Frontal cortex (tissue), 4 donors: ENCODE results near the gene CXCL13. TPM values are rescaled to one million over a fixed set of nuclear protein-coding genes. Genes with fewer than 3 reads are reported as not detected.
"Not testable (repeated sequence)": the region's sequence is repeated elsewhere in the genome, so short reads cannot be mapped to it uniquely, and the experiment has no call there.

ENCODE experiments used
- DNase-seq, 2 donors: peaks; one replicate each; pipeline ENCODE4 v3.0.0; 2012; ENCODE audit warnings: low spot score in 2 of 2
- FAIRE-seq: peaks from 2 replicates; lab custom pipeline; 2012; peaks lifted over from hg19 to GRCh38; lab: Jason Lieb, UNC
- total RNA-seq: library from RNA; depleted of rRNA; stranded (reverse); fragments of >200 nt; gene quantifications from one replicate; pipeline ENCODE4 v1.2.3, GENCODE V29; 2014
- donor health status: control.
- donor health status: control.
- donor health status: control.

Gene CXCL13, protein sequence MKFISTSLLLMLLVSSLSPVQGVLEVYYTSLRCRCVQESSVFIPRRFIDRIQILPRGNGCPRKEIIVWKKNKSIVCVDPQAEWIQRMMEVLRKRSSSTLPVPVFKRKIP
- total RNA-seq = not detected

DNA sequence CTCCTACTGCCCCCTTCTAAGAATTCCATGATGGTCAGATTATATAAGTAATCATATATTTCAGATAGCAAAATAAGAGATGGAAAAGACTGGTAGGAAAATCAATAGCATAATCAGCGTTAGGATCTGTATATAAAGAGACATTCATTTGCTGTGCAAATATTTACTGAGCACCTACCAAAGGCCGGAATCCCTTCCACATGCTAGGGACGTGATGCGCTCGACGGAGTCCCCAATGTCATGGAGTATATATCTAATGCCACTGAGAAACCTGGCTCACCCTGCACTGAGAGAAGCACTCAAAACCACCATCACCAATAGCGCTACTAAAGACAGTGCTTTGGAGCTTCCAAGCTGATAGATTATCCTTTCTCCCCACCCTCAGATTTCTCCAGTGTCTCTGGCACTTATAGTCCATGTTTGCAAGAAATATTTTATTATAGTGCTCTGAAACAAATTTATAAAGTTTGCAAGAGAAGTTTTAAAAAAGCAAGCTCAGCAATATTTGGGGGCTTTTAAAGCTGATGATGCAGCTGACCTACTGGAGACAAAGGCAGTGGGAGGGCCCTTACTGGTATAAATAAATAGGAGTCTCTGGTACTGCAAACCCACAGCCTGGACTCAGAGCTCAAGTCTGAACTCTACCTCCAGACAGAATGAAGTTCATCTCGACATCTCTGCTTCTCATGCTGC is at the start of gene CXCL13:
TSS of gene CXCL13 (plus strand) at position 611 of the 693 bp plus-strand sequence. CDS start at position 657, 46 bp downstream.
- no peak for DNase-seq
- no peak for FAIRE-seq

DNA sequence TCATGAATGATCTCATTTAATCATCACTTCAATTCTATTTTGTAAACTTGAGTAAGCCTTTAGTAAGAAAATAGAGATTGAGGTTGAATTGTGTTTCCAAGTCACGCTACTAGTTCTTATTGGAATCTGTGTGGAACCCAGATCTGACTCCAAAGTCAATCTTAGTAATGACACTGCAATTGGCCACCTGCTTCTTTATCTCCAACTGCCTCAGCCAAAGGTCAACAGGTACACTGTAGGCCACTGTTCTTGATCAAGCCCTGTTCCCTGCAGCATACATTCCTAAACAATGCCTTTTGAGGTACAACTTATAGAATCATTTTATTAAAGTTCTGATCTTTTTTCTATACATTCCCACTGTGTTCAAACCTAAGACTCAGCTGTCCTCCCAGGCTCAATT is 45.5 kb upstream of the CXCL13 start:
- FAIRE-seq (no peak), DNase-seq (no peak)

DNA sequence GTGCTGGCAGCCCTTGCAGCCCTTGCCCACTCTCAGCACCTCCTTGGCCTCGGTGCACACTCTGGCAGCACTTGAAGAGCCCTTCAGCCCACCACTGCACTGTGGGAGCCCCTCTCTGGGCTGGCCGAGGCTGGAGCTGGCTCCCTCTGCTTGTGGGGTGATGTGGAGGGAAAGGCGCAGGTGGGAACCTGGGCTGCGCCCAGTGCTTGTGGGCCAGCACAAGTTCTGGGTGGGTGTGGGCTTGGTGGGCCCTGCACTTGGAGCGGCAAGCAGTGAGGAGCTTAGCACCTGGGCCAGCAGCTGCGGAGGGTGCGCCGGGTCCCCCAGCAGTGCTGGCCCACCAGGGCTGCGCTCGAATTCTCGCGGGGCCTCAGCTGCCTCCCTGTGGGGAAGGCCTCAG is 43.9 kb upstream of the CXCL13 start:
- DNase-seq, FAIRE-seq: not testable (repeated sequence)

DNA sequence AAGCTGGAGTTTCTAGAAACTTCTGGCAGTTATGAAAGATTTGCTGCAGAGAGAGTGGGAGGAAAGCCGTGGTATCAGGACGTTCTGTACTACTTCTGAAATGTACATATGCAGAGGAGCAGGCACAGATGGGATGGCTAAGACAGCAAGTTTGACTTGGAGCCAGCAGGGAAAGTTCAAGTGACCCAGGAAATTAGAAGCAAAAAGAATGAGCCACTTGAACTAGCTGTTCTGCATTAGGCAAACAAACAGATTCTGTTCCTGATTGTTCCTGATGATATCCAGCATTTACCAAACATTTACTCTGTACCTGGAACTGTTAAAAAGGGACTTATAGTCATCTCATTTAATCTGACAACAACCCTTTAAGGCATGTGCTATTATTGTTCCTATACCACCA is 41.4 kb upstream of the CXCL13 start:
- DNase-seq = no peak
- FAIRE-seq = no peak

DNA sequence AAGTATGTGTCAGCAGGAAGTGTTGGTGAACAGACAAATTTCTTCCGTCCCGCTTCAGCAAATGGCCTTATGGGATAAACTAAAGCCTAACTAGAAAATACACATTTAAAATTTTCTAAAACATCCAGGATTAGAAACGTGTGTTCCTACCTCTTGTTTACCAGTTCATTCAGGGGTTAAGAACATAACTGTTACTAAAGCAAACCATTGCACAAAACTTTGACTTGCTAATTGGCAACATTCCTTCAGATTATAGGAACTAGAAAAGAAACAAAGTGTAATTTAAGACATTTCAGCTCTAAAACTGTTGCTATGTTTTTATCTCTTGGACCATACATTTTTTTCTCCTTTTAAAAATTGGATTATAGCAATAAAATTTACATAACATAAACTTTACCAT is 39.5 kb upstream of the CXCL13 start:
- DNase-seq = no peak
- no peak for FAIRE-seq

DNA sequence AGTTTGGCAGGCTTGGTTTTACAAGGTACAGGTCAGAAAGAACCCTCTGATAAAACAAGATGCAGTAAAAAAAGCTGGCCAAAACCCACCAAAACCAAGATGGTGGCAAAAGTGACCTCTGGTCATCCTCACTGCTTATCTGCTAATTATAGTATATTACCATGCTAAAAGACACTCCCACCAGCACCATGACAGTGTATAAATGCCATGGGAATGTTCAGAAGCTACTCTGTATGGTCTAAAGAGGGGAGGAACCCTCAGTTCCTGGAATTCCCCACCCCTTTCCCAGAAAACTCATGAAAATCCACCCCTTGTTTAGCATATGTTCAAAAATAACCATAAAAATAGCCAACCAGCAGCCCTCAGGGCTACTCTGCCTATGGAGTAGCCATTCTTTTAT is 38.1 kb upstream of the CXCL13 start:
- no peak for FAIRE-seq
- DNase-seq = no peak

DNA sequence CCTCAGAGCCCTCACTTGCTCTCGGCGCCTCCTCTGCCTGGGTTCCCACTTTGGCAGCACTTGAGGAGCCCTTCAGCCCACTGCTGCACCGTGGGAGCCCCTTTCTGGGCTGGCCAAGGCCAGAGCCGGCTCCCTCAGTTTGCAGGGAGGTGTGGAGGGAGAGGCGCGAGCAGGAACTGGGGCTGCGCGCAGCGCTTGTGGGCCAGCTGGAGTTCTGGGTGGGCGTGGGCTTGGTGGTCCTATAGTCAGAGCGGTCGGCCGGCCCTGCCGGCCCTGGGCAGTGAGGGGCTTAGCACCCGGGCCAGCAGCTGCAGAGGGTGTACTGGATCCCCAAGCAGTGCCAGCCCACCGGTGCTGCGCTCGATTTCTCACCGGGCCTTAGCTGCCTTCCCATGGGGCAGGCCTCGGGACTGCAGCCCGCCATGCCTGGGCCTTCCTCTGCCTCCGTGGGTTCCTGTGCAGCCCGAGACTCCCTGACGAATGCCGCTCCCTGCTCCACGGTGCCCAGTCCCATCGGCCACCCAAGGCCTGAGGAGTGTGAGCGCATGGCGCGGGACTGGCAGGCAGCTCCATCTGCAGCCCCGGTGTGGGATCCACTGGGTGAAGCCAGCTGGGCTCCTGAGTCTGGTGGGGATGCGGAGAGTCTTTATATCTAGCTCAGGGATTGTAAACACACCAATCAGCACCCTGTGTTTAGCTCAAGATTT is 35.0 kb upstream of the CXCL13 start:
- not testable (repeated sequence) for FAIRE-seq, DNase-seq

DNA sequence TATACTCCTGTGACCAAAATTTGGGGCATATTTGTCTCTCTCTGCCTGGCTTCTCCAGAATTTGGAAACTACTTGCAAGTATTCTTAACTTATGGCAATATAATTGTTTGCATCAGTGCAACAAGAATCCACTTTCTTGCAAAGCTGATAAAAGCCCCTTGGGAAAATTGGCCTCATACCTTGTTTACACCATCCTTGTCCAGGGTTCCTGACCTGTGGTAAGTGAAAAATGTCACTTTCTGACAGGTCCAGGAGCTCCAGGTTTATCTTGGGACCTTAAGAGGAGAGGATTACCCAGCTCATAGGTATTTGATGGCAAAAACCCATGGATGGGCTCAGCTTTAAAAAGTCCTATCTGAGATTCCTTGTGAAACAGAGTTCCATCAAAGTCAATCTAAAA is 29.3 kb upstream of the CXCL13 start:
- DNase-seq (no peak), FAIRE-seq (no peak)

DNA sequence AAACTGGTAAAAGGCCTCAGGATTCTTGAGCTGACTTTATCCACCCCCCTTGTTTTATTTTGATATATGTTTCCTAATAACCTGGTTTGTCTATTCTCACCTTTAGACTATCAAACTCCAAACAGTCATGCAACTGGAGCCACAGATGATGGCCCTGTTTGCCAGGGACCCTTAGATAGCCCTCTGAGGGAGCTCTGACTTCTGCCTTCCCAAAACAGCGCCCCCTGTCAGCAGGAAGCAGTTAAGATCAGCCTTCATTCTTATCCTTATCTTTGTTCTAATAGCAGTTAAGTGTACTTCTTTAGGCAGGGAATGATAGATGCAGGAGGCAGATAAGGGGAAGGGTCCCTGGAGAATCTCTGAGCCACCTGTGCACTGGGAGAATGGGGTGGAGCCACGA is 27.5 kb upstream of the CXCL13 start:
- DNase-seq = no peak

DNA sequence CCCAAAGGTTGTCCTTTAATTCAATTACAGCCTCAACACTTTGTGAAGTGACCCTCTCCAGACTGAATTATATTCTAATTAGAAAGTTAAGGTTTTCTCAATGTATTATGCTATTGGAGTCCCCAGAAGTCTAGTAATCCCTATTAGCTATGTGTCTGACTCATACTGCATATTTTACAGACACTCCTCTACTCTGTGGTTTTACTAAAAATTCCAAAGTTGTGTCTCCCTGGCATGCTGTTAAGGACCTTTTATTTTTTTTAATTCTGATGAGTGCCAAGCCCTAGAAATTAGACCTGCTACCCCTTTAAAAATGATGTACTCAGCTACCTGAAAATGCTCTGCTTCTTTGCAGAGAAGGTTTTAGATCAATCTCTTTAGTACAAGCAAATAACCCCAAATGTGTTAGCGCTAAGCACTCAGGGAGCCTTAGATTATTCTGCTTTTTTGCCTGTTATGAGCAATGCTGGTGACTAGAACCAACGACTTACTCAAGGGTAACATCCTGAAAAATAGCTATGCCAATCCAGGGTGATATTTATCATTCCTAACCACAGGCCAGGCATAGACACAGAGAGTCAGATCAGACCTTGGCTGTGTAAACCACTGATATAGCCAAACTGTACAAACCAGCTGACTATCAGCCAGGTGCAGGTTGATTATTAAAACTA is 26.1 kb upstream of the CXCL13 start:
- FAIRE-seq (no peak), DNase-seq (no peak)

More for the DNA sequence above, 27.5 kb upstream of the CXCL13 start:
- no peak for FAIRE-seq

DNA sequence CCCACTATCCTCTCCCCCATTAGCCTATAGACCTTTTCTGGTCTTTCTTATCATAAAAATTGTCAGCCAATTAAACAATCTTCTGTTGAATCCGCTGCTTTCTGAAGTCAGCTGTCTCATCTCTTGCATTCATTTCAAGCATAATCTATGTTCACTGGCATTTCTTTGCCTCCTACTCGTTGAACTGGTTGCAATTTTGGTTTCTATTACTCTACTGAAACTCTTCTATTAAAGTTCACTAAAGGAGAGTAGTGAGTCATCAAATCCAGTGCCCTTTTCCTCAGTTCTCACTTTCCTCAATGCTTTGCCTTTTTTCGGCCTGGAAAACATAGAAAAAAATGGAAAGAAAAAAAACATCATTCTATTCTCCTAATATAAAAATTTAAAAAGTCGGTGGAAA is 23.9 kb upstream of the CXCL13 start:
- no peak for DNase-seq
- FAIRE-seq = no peak

DNA sequence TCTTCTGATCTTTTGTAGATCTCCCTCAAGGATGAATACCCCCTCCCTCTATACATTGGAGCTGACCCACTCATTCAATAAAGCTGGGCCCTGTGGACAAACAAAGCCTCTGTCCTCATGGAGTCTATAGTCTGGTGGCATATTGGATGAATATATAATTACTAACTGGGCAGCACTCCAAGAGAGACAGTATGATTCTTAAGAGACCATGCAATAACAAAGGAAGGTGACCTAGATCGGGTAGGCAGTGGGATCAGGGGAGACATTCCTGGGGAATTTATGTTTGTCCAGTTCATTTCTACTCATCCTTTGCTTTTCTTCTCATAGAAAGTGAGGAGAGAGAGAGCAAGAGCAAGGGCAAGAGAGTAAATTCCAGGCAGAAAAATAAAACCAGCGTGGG is 23.5 kb upstream of the CXCL13 start:
- FAIRE-seq = no peak
- DNase-seq = no peak

DNA sequence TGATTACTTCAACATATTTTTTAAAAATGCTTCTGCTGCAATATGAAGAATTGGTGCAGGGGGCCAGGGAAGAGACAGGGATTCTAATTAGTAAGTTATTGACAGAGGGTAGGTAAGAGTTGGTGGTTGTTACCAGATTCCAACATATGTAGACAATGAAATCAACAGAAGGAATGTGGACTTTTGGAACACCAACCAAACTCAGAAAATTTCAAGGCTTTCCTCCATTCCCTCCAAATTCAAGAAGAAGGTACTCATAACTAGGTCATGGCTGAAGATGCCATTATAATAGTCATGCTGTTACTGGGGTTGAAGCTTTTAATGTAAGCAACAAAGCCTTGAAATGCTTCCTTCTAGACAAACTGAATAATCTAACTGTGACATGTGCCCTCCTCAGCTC is 22.9 kb upstream of the CXCL13 start:
- DNase-seq (no peak), FAIRE-seq (no peak)

DNA sequence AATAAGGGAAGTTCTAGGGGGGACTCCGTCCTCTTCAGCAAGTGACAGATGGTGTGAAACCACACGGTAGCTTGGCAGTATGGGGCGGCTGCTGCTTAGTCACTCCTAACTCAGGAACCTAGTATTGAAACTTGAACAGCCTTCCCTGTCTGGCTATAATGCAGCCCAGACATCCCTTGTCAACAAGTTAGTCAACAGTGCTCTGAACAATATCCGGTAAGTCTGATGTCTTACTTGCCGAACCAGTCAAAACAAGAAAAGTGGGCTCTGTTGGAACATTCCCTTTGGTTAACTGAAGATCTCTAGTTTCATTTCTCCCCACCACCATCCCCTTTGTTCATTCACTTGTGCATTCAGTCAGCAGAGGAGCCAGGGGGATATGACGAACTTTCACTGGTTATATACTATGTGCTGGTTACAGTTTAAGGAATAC is 18.7 kb upstream of the CXCL13 start:
- no peak for DNase-seq
- no peak for FAIRE-seq

DNA sequence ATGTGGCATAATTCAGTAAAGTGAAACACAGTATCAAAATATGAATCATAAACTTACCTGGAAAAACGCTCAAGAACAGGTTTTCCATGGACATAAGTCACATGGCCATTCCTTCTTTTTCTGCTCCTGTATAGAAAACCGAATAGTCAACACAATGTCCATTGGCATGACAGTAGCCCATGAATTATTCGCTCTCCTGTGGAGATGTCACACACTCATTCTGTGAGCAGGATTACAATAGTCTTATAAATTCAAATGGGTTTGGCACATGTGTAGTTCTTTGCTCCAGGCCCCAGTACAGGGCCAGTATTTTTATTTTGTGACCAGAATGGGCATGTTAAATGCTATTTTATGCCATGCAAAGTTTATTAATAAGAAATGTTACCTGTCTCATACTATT is 15.1 kb upstream of the CXCL13 start:
- no peak for FAIRE-seq
- DNase-seq = no peak

DNA sequence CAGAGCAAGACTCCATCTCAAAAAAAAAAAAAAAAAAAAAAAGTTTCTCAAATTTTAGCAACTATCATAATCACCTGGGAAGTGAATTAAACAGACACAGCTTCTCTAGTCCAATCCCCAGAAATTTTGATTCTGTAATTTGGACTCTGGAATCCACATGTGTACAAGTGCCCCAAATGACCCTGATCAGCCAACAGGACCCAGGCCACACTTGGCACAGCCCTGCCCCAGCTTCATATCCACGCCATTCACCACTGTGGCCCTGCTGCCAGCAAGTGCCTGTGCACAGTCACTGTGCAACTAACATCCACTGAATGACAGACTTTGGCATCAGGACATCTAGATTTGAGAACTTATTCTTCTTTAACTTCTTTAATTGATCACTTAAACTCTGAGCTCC is 14.1 kb upstream of the CXCL13 start:
- no peak for DNase-seq
- no peak for FAIRE-seq

DNA sequence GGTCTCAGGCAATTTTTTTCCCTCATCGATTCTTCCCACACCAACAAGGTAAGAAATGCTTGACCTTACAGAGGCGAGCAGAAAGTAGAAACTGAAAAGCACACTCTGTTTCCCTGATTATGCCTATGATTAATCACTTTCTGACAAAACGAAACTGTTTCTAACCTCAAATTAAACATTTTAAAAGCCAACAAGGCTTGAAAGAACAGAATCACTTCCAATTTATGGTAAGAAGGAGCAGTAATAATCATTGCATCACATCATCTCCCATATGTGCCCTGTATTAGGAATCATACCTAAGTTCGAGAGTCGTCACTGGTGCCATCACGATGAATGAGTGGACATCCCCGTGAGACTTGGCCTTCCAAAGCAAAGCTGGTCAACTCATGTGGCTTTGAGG is 12.5 kb upstream of the CXCL13 start:
- FAIRE-seq (no peak), DNase-seq (no peak)

DNA sequence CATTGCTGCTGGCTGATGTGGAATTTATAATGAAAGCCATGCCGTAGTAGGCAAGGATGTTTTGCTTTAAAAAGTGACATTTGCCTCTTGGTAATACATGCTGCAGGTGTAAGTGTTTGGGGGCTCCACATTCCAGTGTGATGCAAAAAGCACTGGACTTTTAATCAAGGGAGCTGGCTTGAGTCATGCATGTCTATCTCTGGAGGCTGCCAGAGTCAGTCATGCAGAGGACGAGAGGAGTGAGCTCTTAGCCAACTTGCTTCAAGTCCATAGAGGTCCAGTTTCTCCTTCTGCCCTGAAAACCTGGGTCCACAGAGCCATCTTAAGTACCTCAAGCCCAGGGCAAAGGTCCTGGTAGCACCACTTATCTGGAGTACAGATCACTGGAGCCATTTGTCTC is 11.6 kb upstream of the CXCL13 start:
- DNase-seq (no peak), FAIRE-seq (no peak)

DNA sequence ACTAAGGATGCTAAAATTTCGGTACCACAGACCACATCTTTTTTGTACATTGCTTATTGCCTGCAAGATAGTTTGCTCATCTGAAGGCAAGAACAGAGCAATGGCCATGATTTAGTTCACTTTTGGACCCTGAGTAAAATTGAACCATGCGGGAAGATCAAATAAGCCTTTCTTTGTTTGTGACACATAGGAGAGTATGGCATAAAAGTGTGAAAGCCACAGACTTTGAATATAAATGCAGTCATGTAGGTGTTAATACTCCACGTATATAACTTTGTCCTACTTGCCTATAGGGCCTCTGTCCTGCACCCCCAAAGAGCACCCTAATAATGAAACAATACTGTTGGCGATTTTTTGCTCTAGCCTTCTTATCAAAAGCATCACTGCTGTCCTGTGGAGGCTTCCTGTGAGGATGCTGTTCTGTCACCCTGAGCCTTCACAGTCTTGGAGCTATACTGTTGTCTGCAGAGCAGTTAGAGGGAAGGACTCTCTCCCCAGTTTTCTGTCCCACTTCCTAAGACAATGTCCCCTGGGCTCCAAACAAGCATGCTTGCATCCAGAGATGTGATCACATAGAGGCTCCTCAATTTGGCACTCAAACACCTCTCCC is 10.2 kb upstream of the CXCL13 start:
- no peak for DNase-seq
- no peak for FAIRE-seq

DNA sequence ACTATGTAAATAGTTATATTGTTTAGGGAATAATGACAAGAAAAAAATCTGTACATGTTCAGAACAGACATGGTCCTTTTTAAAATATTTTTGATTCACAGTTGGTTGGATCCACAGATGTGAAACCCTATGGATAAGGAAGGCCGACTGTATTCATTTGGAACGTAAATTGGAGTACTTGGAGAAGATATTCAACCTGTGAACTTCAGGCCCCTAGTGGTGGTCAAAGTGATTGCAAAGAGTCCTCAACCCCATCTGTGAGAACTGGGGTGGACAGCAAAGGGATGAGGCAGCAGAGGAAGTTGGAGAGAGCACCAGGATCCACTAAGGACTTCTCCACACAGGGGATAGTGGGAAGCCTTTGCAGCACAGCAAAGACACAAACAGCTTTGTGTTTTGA is 6.2 kb upstream of the CXCL13 start:
- FAIRE-seq = no peak
- DNase-seq = no peak
